ENCODE results near the gene GATA5. TPM values are rescaled to one million over a fixed set of nuclear protein-coding genes. Genes with fewer than 3 reads are reported as not detected.

The GATA5 gene
- total and polyA plus RNA-seq, 10 donors: 0.02 to 0.19 (median 0.13) TPM; not detected in 7

- intact Hi-C loops (cut with DNase I; ENCODE audit: low total_unique reads): no loop called here
- no peak for DNase-seq
- peaks cover 0 to 60% (median 12%) of the 10 kb centered on the region in 7 donors for H3K27me3 ChIP-seq (replicated peaks in 1 of 7)
- TF ChIP-seq POLR2AphosphoS5 (IDR thresholded peaks at IDR 0.05): no peak
- no peak for TF ChIP-seq CTCF (IDR thresholded peaks at IDR 0.05 in 8 of 11, conservative IDR thresholded peaks at IDR 0.05 in 3 of 11)
- TF ChIP-seq POLR2A (IDR thresholded peaks at IDR 0.05): no peak
- H3K4me3 ChIP-seq: no peak overlapping the region
- no peaks in the 10 kb centered on the region for H3K36me3 ChIP-seq
- no peak overlapping the region for H3K27ac ChIP-seq
- 78 to 83% (median 81%) methylated on average over 18 to 25 of the region's 25 CpGs for WGBS, 5 donors
- H3K9me3 ChIP-seq: no peaks in the 10 kb centered on the region
- no peaks in the 10 kb centered on the region for H3K4me1 ChIP-seq
These were observed 57.6 kb downstream of the GATA5 start for GRCh38 chr20:62417981-62418708.

GRCh38 chr20:62416651-62417637, 58.9 kb downstream of the GATA5 start:
- peaks cover 0 to 55% (median 9%) of the 10 kb centered on the region in 7 donors for H3K27me3 ChIP-seq (replicated peaks in 1 of 7)
- WGBS, 5 donors: 76 to 85% (median 83%) methylated on average over 32 to 43 of the region's 43 CpGs
- no peak for DNase-seq
- peaks cover 0 to 3% (median 0%) of the 10 kb centered on the region in 6 donors for H3K4me1 ChIP-seq
- no peak overlapping the region for H3K27ac ChIP-seq
- intact Hi-C loops (cut with DNase I; ENCODE audit: low total_unique reads): no loop called here
- TF ChIP-seq POLR2AphosphoS5 (IDR thresholded peaks at IDR 0.05) (no peak), POLR2A (IDR thresholded peaks at IDR 0.05) (no peak), CTCF (IDR thresholded peaks at IDR 0.05 in 8 of 11, conservative IDR thresholded peaks at IDR 0.05 in 3 of 11) (no peak)
- H3K4me3 ChIP-seq: no peak overlapping the region
- H3K9me3 ChIP-seq: no peaks in the 10 kb centered on the region
- H3K36me3 ChIP-seq: no peaks in the 10 kb centered on the region

GRCh38 chr20:62415354-62416111, 60.3 kb downstream of the GATA5 start:
- Histone ChIP-seq H3K27me3 (replicated peaks in 1 of 7) (peaks cover 0 to 55% (median 9%) of the 10 kb centered on the region in 7 donors), H3K9me3 (no peaks in the 10 kb centered on the region), H3K27ac (no peak overlapping the region), H3K4me1 (peaks cover 0 to 16% (median 3%) of the 10 kb centered on the region in 6 donors), H3K4me3 (no peak overlapping the region), H3K36me3 (no peaks in the 10 kb centered on the region)
- 72 to 82% (median 78%) methylated on average over 12 to 24 of the region's 24 CpGs for WGBS, 5 donors
- intact Hi-C loops (cut with DNase I; ENCODE audit: low total_unique reads): no loop called here
- DNase-seq: no peak
- no peak for TF ChIP-seq CTCF (IDR thresholded peaks at IDR 0.05 in 8 of 11, conservative IDR thresholded peaks at IDR 0.05 in 3 of 11)
- no peak for TF ChIP-seq POLR2AphosphoS5 (IDR thresholded peaks at IDR 0.05)
- no peak for TF ChIP-seq POLR2A (IDR thresholded peaks at IDR 0.05)

Measured in spleen (tissue), 11 donors.